Right lobe of liver (tissue), 4 donors: Measurements from ENCODE around the gene NALF2.

Source experiments
- POLR2A ChIP-seq: fragments of 450-650 bp; IDR thresholded peaks from one replicate; pipeline ENCODE4 v1.6.1; 2017; ENCODE audit warnings: antibody characterized with exemption, mild to moderate bottlenecking
- TF ChIP-seq, protein P1 (sequence below), 4 donors: fragments of 200-600 bp in 3 of 4; fragments of 450-650 bp in 1 of 4; IDR thresholded peaks; one replicate each; pipeline versions ENCODE4 v1.5.1 to v1.8.0; 2016 to 2022; ENCODE audit warnings: antibody characterized with exemption in 4 of 4, mild to moderate bottlenecking in 2 of 4
- donor health status: DM: no; HTN: no; CAD: no.
- donor health status: DM: no; HTN: no; CAD: no.
- donor health status: DM: no; HTN: yes; CAD: no.

GRCh38 chrX:69546417-69546816 lies 42.3 kb downstream of the NALF2 start:
- TF ChIP-seq, protein P1, sequence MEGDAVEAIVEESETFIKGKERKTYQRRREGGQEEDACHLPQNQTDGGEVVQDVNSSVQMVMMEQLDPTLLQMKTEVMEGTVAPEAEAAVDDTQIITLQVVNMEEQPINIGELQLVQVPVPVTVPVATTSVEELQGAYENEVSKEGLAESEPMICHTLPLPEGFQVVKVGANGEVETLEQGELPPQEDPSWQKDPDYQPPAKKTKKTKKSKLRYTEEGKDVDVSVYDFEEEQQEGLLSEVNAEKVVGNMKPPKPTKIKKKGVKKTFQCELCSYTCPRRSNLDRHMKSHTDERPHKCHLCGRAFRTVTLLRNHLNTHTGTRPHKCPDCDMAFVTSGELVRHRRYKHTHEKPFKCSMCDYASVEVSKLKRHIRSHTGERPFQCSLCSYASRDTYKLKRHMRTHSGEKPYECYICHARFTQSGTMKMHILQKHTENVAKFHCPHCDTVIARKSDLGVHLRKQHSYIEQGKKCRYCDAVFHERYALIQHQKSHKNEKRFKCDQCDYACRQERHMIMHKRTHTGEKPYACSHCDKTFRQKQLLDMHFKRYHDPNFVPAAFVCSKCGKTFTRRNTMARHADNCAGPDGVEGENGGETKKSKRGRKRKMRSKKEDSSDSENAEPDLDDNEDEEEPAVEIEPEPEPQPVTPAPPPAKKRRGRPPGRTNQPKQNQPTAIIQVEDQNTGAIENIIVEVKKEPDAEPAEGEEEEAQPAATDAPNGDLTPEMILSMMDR (IDR thresholded peaks at IDR 0.05): no peak
- no peak for TF ChIP-seq POLR2A
